ENCODE results near the gene BMPR1B. TPM values are rescaled to one million over a fixed set of nuclear protein-coding genes. Genes with fewer than 3 reads are reported as not detected.

The BMPR1B gene
- total RNA-seq, 1 experiment from 2014 or later, result 0.62 TPM

DNA sequence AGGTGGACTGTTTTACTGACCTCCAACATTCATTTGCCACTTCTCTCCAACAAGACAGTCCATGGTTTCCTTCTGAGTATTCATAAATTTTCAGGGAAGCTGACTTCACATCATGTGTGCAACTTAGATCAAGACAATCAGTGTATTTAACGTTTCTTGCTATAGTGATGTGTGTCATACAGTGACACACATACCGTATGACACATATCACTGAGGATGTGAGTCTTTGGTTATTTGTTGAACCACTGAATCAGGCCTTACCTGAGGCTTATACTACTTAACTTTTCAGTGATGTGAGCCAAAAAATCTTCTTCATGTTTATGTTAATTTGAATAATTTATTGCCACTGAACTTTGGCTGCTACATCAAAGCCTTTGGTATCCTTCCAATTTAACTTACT, 166.8 kb downstream of the BMPR1B start:
- ATAC-seq (no peak), DNase-seq (ENCODE audit: low read depth, low spot score) (no peak)
- in situ Hi-C loops (cut with HindIII; ENCODE audit: low pct_unique_long_range_greater_than_20kb, low sequenced_read_pairs), result no loop called here
- no peaks in the 10 kb centered on the region for H3K27me3 ChIP-seq (ENCODE audit: control insufficient read depth, insufficient read depth, low read length)
- H3K4me1 ChIP-seq (ENCODE audit: control insufficient read depth, insufficient read depth, low read length), result no peaks in the 10 kb centered on the region
- H3K4me3 ChIP-seq (ENCODE audit: low read depth in 2 of 2, low read length in 2 of 2), result no peak overlapping the region
- intact Hi-C loops (cut with micrococcal nuclease; ENCODE audit: unreplicated experiment), result no loop called here
- no peaks in the 10 kb centered on the region for H3K9me3 ChIP-seq (ENCODE audit: control insufficient read depth, insufficient read depth, low read depth, low read length)
- POLR2A ChIA-PET, result no interaction called here
- no peaks in the 10 kb centered on the region for H3K36me3 ChIP-seq (ENCODE audit: control insufficient read depth, insufficient read depth, low read length)
- CTCF ChIA-PET, result no interaction called here
- no TSS peak for BruUV-seq (replicated peaks)
- TF ChIP-seq SIN3A (IDR thresholded peaks at IDR 0.05; ENCODE audit: borderline replicate concordance, insufficient read depth, low read depth, low read length), result no peak
- TF ChIP-seq POLR2AphosphoS5 (IDR thresholded peaks at IDR 0.05; ENCODE audit: low read depth, low read length), result no peak
- TF ChIP-seq TCF7L2 (IDR thresholded peaks at IDR 0.05; ENCODE audit: low read depth, low read length), result no peak
- TF ChIP-seq, protein P1, sequence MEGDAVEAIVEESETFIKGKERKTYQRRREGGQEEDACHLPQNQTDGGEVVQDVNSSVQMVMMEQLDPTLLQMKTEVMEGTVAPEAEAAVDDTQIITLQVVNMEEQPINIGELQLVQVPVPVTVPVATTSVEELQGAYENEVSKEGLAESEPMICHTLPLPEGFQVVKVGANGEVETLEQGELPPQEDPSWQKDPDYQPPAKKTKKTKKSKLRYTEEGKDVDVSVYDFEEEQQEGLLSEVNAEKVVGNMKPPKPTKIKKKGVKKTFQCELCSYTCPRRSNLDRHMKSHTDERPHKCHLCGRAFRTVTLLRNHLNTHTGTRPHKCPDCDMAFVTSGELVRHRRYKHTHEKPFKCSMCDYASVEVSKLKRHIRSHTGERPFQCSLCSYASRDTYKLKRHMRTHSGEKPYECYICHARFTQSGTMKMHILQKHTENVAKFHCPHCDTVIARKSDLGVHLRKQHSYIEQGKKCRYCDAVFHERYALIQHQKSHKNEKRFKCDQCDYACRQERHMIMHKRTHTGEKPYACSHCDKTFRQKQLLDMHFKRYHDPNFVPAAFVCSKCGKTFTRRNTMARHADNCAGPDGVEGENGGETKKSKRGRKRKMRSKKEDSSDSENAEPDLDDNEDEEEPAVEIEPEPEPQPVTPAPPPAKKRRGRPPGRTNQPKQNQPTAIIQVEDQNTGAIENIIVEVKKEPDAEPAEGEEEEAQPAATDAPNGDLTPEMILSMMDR (IDR thresholded peaks at IDR 0.05), result no peak
- TF ChIP-seq, protein P2, sequence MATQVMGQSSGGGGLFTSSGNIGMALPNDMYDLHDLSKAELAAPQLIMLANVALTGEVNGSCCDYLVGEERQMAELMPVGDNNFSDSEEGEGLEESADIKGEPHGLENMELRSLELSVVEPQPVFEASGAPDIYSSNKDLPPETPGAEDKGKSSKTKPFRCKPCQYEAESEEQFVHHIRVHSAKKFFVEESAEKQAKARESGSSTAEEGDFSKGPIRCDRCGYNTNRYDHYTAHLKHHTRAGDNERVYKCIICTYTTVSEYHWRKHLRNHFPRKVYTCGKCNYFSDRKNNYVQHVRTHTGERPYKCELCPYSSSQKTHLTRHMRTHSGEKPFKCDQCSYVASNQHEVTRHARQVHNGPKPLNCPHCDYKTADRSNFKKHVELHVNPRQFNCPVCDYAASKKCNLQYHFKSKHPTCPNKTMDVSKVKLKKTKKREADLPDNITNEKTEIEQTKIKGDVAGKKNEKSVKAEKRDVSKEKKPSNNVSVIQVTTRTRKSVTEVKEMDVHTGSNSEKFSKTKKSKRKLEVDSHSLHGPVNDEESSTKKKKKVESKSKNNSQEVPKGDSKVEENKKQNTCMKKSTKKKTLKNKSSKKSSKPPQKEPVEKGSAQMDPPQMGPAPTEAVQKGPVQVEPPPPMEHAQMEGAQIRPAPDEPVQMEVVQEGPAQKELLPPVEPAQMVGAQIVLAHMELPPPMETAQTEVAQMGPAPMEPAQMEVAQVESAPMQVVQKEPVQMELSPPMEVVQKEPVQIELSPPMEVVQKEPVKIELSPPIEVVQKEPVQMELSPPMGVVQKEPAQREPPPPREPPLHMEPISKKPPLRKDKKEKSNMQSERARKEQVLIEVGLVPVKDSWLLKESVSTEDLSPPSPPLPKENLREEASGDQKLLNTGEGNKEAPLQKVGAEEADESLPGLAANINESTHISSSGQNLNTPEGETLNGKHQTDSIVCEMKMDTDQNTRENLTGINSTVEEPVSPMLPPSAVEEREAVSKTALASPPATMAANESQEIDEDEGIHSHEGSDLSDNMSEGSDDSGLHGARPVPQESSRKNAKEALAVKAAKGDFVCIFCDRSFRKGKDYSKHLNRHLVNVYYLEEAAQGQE (IDR thresholded peaks at IDR 0.05; ENCODE audit: insufficient read depth in 1 of 2, low read depth in 2 of 2, low read length in 1 of 2), result no peak
- H3K27ac ChIP-seq (ENCODE audit: low read length), result no peak overlapping the region

DNA sequence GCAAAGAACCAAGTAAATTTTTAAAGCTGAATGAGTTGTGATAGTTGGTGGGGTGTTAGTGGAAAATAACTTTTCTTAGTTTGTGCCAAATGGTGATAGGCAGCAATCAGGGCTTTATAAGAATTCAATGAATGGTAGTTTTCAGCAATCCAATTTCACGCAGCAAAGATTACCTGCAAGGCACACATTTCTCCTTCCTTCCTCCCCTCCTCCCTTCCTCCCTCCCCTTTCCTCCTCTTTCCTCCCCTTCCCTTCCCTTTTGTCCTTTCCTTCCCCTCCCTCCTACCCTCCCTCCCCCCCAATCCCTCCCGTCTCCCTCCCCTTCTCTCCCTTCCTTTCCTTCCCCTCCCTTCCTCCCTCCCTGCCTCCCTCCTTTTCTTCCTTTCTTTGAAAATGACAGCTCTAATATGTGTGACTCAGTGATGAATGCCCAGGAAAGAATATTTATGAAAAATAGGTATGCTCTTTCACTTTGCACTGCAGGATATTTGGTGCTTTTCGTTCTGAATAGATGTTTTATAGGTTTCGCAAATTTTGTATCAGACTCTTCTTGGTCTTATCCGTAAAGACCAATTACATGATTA, 168.1 kb downstream of the BMPR1B start:
- BruUV-seq (replicated peaks), result no TSS peak
- intact Hi-C loops (cut with micrococcal nuclease; ENCODE audit: unreplicated experiment), result no loop called here
- POLR2A ChIA-PET, result no interaction called here
- DNase-seq (ENCODE audit: low read depth, low spot score), result no peak
- TF ChIP-seq TCF7L2 (IDR thresholded peaks at IDR 0.05; ENCODE audit: low read depth, low read length) (no peak), POLR2AphosphoS5 (IDR thresholded peaks at IDR 0.05; ENCODE audit: low read depth, low read length) (no peak), SIN3A (IDR thresholded peaks at IDR 0.05; ENCODE audit: borderline replicate concordance, insufficient read depth, low read depth, low read length) (no peak)
- TF ChIP-seq, protein P1 (IDR thresholded peaks at IDR 0.05), result no peak
- TF ChIP-seq, protein P2 (IDR thresholded peaks at IDR 0.05; ENCODE audit: insufficient read depth in 1 of 2, low read depth in 2 of 2, low read length in 1 of 2), result no peak
- no peak overlapping the region for H3K4me3 ChIP-seq (ENCODE audit: low read depth in 2 of 2, low read length in 2 of 2)
- CTCF ChIA-PET, result no interaction called here
- no peak overlapping the region for H3K27ac ChIP-seq (ENCODE audit: low read length)
- no peaks in the 10 kb centered on the region for H3K9me3 ChIP-seq (ENCODE audit: control insufficient read depth, insufficient read depth, low read depth, low read length)
- H3K4me1 ChIP-seq (ENCODE audit: control insufficient read depth, insufficient read depth, low read length), result no peaks in the 10 kb centered on the region
- H3K36me3 ChIP-seq (ENCODE audit: control insufficient read depth, insufficient read depth, low read length), result no peaks in the 10 kb centered on the region
- no peak for ATAC-seq
- no peaks in the 10 kb centered on the region for H3K27me3 ChIP-seq (ENCODE audit: control insufficient read depth, insufficient read depth, low read length)
- in situ Hi-C loops (cut with HindIII; ENCODE audit: low pct_unique_long_range_greater_than_20kb, low sequenced_read_pairs), result no loop called here
